Fibroblast of skin of back (primary cell): ENCODE data around the gene EAF1.
"Not testable (repeated sequence)": the region's sequence is repeated elsewhere in the genome, so short reads cannot be mapped to it uniquely, and the experiment has no call there.

ENCODE experiments used
- DNase-seq: peaks from one replicate; pipeline ENCODE4 v3.0.0-alpha.2; 2013

Gene EAF1

GRCh38 chr3:15452961-15453360, 25.6 kb downstream of the EAF1 start:
- DNase-seq = no peak

- no peak for DNase-seq
Observed at GRCh38 chr3:15453501-15453900, 26.1 kb downstream of the EAF1 start.

- DNase-seq = no peak
Observed at GRCh38 chr3:15453991-15454625, 26.7 kb downstream of the EAF1 start.

- no peak for DNase-seq
Observed at GRCh38 chr3:15454965-15455364, 27.6 kb downstream of the EAF1 start.

GRCh38 chr3:15455756-15456155, 28.4 kb downstream of the EAF1 start:
- no peak for DNase-seq

GRCh38 chr3:15456321-15456720, 28.9 kb downstream of the EAF1 start:
- DNase-seq = no peak

- DNase-seq = not testable (repeated sequence)
Observed at GRCh38 chr3:15456915-15457314, 29.5 kb downstream of the EAF1 start.

GRCh38 chr3:15458212-15458780, 30.9 kb downstream of the EAF1 start:
- DNase-seq = no peak

- DNase-seq = no peak
Observed at GRCh38 chr3:15460891-15461531, 33.6 kb downstream of the EAF1 start.

GRCh38 chr3:15462451-15462850, 35.1 kb downstream of the EAF1 start:
- DNase-seq = no peak

- no peak for DNase-seq
Observed at GRCh38 chr3:15465876-15466585, 38.6 kb downstream of the EAF1 start.

- no peak for DNase-seq
Observed at GRCh38 chr3:15467227-15468181, 40.1 kb downstream of the EAF1 start.

- DNase-seq = no peak
Observed at GRCh38 chr3:15470261-15470660, 42.9 kb downstream of the EAF1 start.

- DNase-seq = no peak
Observed at GRCh38 chr3:15470849-15471248, 43.5 kb downstream of the EAF1 start.

GRCh38 chr3:15471861-15472260, 44.5 kb downstream of the EAF1 start:
- no peak for DNase-seq

- DNase-seq = no peak
Observed at GRCh38 chr3:15475161-15475560, 47.8 kb downstream of the EAF1 start.

- no peak for DNase-seq
Observed at GRCh38 chr3:15476378-15476777, 49.0 kb downstream of the EAF1 start.

GRCh38 chr3:15477951-15478639, 50.7 kb downstream of the EAF1 start:
- DNase-seq = no peak

- DNase-seq = no peak
Observed at GRCh38 chr3:15478640-15478979, 51.2 kb downstream of the EAF1 start.

- DNase-seq = no peak
Observed at GRCh38 chr3:15479400-15480224, 52.2 kb downstream of the EAF1 start.

- DNase-seq = not testable (repeated sequence)
Observed at GRCh38 chr3:15484551-15484950, 57.2 kb downstream of the EAF1 start.
